Stomach (tissue), 9 donors: ENCODE results near the gene MAP3K12. TPM values are rescaled to one million over a fixed set of nuclear protein-coding genes. Genes with fewer than 3 reads are reported as not detected.

Experiments used
- DNase-seq, 2 donors: peaks; one replicate each; pipeline versions ENCODE4 v3.0.0 to v3.0.0-alpha.2; 2013 to 2019
- H3K27ac ChIP-seq, 5 donors: fragments of 200-600 bp in 4 of 5; sonication (generic) in 4 of 5; one replicate each; pipeline ENCODE4 v1.5.1; 2013 to 2019; ENCODE audit warnings: mild to moderate bottlenecking in 1 of 5, moderate library complexity in 1 of 5
- H3K27me3 ChIP-seq, 3 donors: fragments of 200-600 bp; sonication (generic); one replicate each; pipeline ENCODE4 v1.5.1; 2017 to 2019; ENCODE audit warnings: mixed run types in 1 of 3
- H3K36me3 ChIP-seq, 4 donors: fragments of 200-600 bp; sonication (generic); 1 replicate in 3 of 4; 2 replicates in 1 of 4; pipeline ENCODE4 v1.5.1; 2016 to 2019
- H3K4me1 ChIP-seq, 4 donors: fragments of 200-600 bp; sonication (generic); one replicate each; pipeline ENCODE4 v1.5.1; 2016 to 2019
- H3K4me3 ChIP-seq, 4 donors: fragments of 200-600 bp; sonication (generic) in 3 of 4; one replicate each; pipeline ENCODE4 v1.5.1; 2016 to 2019; ENCODE audit warnings: mild to moderate bottlenecking in 1 of 4
- H3K9me3 ChIP-seq, 4 donors: fragments of 200-600 bp; sonication (generic); one replicate each; pipeline ENCODE4 v1.5.1; 2016 to 2019
- EP300 ChIP-seq: sonication (generic); formaldehyde crosslinking; IDR thresholded peaks from one replicate; pipeline ENCODE4 v1.6.1; 2017; ENCODE audit warnings: antibody characterized with exemption
- POLR2A ChIP-seq, 4 donors: fragments of 450-650 bp; IDR thresholded peaks; one replicate each; pipeline ENCODE4 v1.6.1; 2016; ENCODE audit warnings: antibody characterized with exemption in 4 of 4, control low read depth in 2 of 4, mild to moderate bottlenecking in 1 of 4, moderate library complexity in 1 of 4
- POLR2AphosphoS5 ChIP-seq, 3 donors: sonication (generic); formaldehyde crosslinking; IDR thresholded peaks; one replicate each; pipeline ENCODE4 v1.6.1; 2016; ENCODE audit warnings: antibody characterized with exemption in 3 of 3
- WGBS, 5 donors: extraction: QIAGEN DNeasy Blood & Tissue Kit in 3 of 5; methylation state at CpG; one replicate each; pipeline versions ENCODE4 v1.1.5 to v1.1.7; 2013 to 2018; 5-methylcytosine and 5-hydroxymethylcytosine counted together
- intact Hi-C: fragments of 100-400 bp; cut with DNase I; formaldehyde crosslinking; loops from one replicate; pipeline ENCODE4 v1.15.1; 2023; ENCODE audit warnings: low total_unique reads
- polyA plus RNA-seq, 3 donors: library from polyadenylated mRNA; stranded (reverse); fragments of 200-250 nt; gene quantifications; one replicate each; pipeline ENCODE4 v1.2.3, GENCODE V29; 2013
- total RNA-seq, 5 donors: library from RNA; depleted of rRNA; stranded (reverse); fragments of >200 nt; gene quantifications; one replicate each; pipeline versions ENCODE4 v1.1.0 to v1.2.3, GENCODE V29; 2014 to 2016
- TF ChIP-seq, protein P1 (sequence below), 7 experiments: fragments of 450-650 bp in 4 of 7; fragments of 200-600 bp in 3 of 7; sonication (generic) in 3 of 7; IDR thresholded peaks; one replicate each; pipeline ENCODE4 v1.5.1; 2016 to 2019; ENCODE audit warnings: antibody characterized with exemption in 7 of 7, control low read depth in 2 of 7, mild to moderate bottlenecking in 1 of 7
- donor health status: healthy with polysubstance abuse.
- donor health status: Bipolar disorder and iron deficiency.
- donor health status: healthy.

The MAP3K12 gene
- total and polyA plus RNA-seq, 8 donors = 5.4 to 279 (median 13.4) TPM

- 63 to 85% (median 69%) methylated on average over 2 of the region's 2 CpGs for WGBS, 5 donors
- Histone ChIP-seq H3K4me1 (no peaks in the 10 kb centered on the region), H3K27ac (no peak overlapping the region), H3K9me3 (no peaks in the 10 kb centered on the region), H3K36me3 (peaks cover 64 to 100% (median 100%) of the 10 kb centered on the region in 4 donors), H3K4me3 (no peak overlapping the region), H3K27me3 (no peaks in the 10 kb centered on the region)
- intact Hi-C loops = loop anchor here (10.0 kb wide), 1 partner anchor 50 kb away; no protein-coding TSS in a partner anchor
- no peak for TF ChIP-seq EP300
- TF ChIP-seq POLR2A (IDR thresholded peaks at IDR 0.05) = no peak
- TF ChIP-seq, protein P1, sequence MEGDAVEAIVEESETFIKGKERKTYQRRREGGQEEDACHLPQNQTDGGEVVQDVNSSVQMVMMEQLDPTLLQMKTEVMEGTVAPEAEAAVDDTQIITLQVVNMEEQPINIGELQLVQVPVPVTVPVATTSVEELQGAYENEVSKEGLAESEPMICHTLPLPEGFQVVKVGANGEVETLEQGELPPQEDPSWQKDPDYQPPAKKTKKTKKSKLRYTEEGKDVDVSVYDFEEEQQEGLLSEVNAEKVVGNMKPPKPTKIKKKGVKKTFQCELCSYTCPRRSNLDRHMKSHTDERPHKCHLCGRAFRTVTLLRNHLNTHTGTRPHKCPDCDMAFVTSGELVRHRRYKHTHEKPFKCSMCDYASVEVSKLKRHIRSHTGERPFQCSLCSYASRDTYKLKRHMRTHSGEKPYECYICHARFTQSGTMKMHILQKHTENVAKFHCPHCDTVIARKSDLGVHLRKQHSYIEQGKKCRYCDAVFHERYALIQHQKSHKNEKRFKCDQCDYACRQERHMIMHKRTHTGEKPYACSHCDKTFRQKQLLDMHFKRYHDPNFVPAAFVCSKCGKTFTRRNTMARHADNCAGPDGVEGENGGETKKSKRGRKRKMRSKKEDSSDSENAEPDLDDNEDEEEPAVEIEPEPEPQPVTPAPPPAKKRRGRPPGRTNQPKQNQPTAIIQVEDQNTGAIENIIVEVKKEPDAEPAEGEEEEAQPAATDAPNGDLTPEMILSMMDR (IDR thresholded peaks at IDR 0.05) = no peak
- no peak for TF ChIP-seq POLR2AphosphoS5 (IDR thresholded peaks at IDR 0.05)
- no peak for DNase-seq
These were observed 16.0 kb upstream of the MAP3K12 start for GRCh38 chr12:53515291-53515680.

GRCh38 chr12:53514628-53515290 is 15.5 kb upstream of the MAP3K12 start:
- whole genome bisulfite sequencing, 5 donors = 66 to 79% (median 71%) methylated on average over 6 of the region's 6 CpGs
- H3K4me3 ChIP-seq = no peak overlapping the region
- no peaks in the 10 kb centered on the region for H3K4me1 ChIP-seq
- TF ChIP-seq, protein P1 (IDR thresholded peaks at IDR 0.05) = no peak
- TF ChIP-seq EP300 (no peak), POLR2A (IDR thresholded peaks at IDR 0.05) (no peak), POLR2AphosphoS5 (IDR thresholded peaks at IDR 0.05) (no peak)
- H3K36me3 ChIP-seq = peaks cover 60 to 100% (median 100%) of the 10 kb centered on the region in 4 donors
- no peak for DNase-seq
- H3K27me3 ChIP-seq = no peaks in the 10 kb centered on the region
- no peak overlapping the region for H3K27ac ChIP-seq
- intact Hi-C loops = loop anchor here (10.0 kb wide), 1 partner anchor 50 kb away; no protein-coding TSS in a partner anchor
- no peaks in the 10 kb centered on the region for H3K9me3 ChIP-seq

GRCh38 chr12:53513712-53514410 is 14.6 kb upstream of the MAP3K12 start:
- TF ChIP-seq POLR2A (IDR thresholded peaks at IDR 0.05) (no peak), EP300 (no peak), POLR2AphosphoS5 (IDR thresholded peaks at IDR 0.05) (no peak)
- TF ChIP-seq, protein P1 (IDR thresholded peaks at IDR 0.05) = no peak
- no peak overlapping the region for H3K4me3 ChIP-seq
- WGBS, 5 donors = 42 to 67% (median 54%) methylated on average over 5 to 6 of the region's 6 CpGs
- peaks cover 52 to 94% (median 92%) of the 10 kb centered on the region in 4 donors for H3K36me3 ChIP-seq
- H3K27ac ChIP-seq = peak overlapping the region in 1 of 5 donors; percentile 4
- no peaks in the 10 kb centered on the region for H3K27me3 ChIP-seq
- H3K9me3 ChIP-seq = no peaks in the 10 kb centered on the region
- peaks cover 0 to 2% (median under 1%) of the 10 kb centered on the region in 4 donors for H3K4me1 ChIP-seq
- no peak for DNase-seq
- intact Hi-C loops = loop anchor here (10.0 kb wide), 1 partner anchor 49 kb away; no protein-coding TSS in a partner anchor

DNA sequence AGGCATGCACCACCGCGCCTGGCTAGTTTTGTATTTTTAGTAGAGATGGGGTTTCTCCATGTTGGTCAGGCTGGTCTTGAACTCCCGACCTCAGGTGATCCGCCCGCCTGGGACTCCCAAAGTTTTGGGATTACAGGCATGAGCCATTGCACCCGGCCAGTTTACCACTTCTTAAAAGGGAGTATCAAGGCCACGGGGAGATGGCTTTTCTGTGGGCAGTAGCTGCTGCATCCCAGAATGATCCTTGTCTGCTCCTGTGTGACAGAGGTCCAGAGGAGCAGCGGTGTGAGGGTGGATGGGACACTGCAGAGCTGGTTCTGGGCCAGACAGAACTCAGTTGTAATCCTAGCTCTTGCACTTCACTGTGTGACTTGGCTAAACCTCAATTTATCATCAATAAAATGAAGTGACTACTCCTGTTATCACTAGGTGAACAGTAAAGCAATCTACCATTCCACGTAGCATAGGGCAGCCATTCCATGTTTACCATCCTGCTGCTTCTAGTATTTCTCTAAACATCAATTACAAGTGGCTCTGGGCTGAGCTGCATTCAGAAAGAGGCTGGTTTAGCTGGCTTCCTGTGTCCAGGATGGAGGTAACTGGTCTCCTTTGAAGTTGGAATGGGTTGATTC is 11.0 kb upstream of the MAP3K12 start:
- no peaks in the 10 kb centered on the region for H3K27me3 ChIP-seq
- WGBS, 5 donors = 82 to 89% (median 83%) methylated on average over 9 of the region's 9 CpGs
- H3K9me3 ChIP-seq = no peaks in the 10 kb centered on the region
- TF ChIP-seq POLR2A (IDR thresholded peaks at IDR 0.05) = no peak
- no peak for TF ChIP-seq EP300
- TF ChIP-seq POLR2AphosphoS5 (IDR thresholded peaks at IDR 0.05) = no peak
- TF ChIP-seq, protein P1 (IDR thresholded peaks at IDR 0.05) = no peak
- H3K27ac ChIP-seq = no peak overlapping the region
- peaks cover 0 to 14% (median 9%) of the 10 kb centered on the region in 4 donors for H3K4me1 ChIP-seq
- DNase-seq = no peak
- intact Hi-C loops = loop anchor here (10.0 kb wide), 1 partner anchor 45 kb away; no protein-coding TSS in a partner anchor
- H3K36me3 ChIP-seq = peaks cover 32 to 84% (median 81%) of the 10 kb centered on the region in 4 donors
- H3K4me3 ChIP-seq = no peak overlapping the region
